Body of pancreas (tissue), 4 donors: ENCODE results near the gene AHCYL1.

Source experiments
- POLR2A ChIP-seq, 3 donors: fragments of 450-650 bp; IDR thresholded peaks; one replicate each; pipeline ENCODE4 v1.6.1; 2016; ENCODE audit warnings: antibody characterized with exemption in 3 of 3, mild to moderate bottlenecking in 2 of 3
- TF ChIP-seq, protein P1 (sequence below), 7 experiments: fragments of 450-650 bp in 4 of 7; fragments of 200-600 bp in 3 of 7; sonication (generic) in 3 of 7; IDR thresholded peaks; one replicate each; pipeline ENCODE4 v1.5.1; 2016 to 2019; ENCODE audit warnings: antibody characterized with exemption in 7 of 7

DNA sequence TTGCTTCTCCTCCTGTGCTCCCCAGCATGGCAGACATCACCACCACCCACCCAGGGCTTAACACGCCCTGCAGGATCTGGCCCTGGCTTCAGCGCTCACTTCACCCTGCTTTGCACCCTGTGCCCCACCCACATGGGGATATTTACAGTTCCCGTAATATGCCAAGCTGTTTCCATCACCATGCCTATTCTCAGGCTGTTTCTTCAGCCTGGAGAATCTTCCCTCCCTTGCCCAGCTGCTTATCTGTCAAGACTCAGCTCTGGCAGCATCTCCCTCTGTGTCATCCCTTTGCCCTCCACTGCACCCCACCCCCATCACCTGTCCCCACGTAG lies 3.6 kb upstream of the AHCYL1 start:
- TF ChIP-seq, protein P1, sequence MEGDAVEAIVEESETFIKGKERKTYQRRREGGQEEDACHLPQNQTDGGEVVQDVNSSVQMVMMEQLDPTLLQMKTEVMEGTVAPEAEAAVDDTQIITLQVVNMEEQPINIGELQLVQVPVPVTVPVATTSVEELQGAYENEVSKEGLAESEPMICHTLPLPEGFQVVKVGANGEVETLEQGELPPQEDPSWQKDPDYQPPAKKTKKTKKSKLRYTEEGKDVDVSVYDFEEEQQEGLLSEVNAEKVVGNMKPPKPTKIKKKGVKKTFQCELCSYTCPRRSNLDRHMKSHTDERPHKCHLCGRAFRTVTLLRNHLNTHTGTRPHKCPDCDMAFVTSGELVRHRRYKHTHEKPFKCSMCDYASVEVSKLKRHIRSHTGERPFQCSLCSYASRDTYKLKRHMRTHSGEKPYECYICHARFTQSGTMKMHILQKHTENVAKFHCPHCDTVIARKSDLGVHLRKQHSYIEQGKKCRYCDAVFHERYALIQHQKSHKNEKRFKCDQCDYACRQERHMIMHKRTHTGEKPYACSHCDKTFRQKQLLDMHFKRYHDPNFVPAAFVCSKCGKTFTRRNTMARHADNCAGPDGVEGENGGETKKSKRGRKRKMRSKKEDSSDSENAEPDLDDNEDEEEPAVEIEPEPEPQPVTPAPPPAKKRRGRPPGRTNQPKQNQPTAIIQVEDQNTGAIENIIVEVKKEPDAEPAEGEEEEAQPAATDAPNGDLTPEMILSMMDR (IDR thresholded peaks at IDR 0.05): no peak
- no peak for TF ChIP-seq POLR2A (IDR thresholded peaks at IDR 0.05)
